Measurements from ENCODE around the gene SRSF3.

Gene SRSF3

GRCh38 chr6:36622901-36623546 is 28.9 kb downstream of the SRSF3 start:
- in situ Hi-C loops (cut with HindIII; ENCODE audit: low sequenced_read_pairs): no loop called here

- in situ Hi-C loops (cut with HindIII; ENCODE audit: low sequenced_read_pairs): no loop called here
Measured at GRCh38 chr6:36623547-36624459, 29.6 kb downstream of the SRSF3 start.

- in situ Hi-C loops (cut with HindIII; ENCODE audit: low sequenced_read_pairs): no loop called here
Measured at GRCh38 chr6:36624461-36625157, 30.4 kb downstream of the SRSF3 start.

- in situ Hi-C loops (cut with HindIII; ENCODE audit: low sequenced_read_pairs): no loop called here
Measured at GRCh38 chr6:36625158-36625919, 31.2 kb downstream of the SRSF3 start.

GRCh38 chr6:36626636-36627035 is 32.5 kb downstream of the SRSF3 start:
- in situ Hi-C loops (cut with HindIII; ENCODE audit: low sequenced_read_pairs): no loop called here

GRCh38 chr6:36627141-36627540 is 33.0 kb downstream of the SRSF3 start:
- in situ Hi-C loops (cut with HindIII; ENCODE audit: low sequenced_read_pairs): no loop called here

GRCh38 chr6:36627801-36628246 is 33.7 kb downstream of the SRSF3 start:
- in situ Hi-C loops (cut with HindIII; ENCODE audit: low sequenced_read_pairs): no loop called here

- in situ Hi-C loops (cut with HindIII; ENCODE audit: low sequenced_read_pairs): no loop called here
Measured at GRCh38 chr6:36629784-36630183, 35.6 kb downstream of the SRSF3 start.

- in situ Hi-C loops (cut with HindIII; ENCODE audit: low sequenced_read_pairs): no loop called here
Measured at GRCh38 chr6:36631326-36632011, 37.3 kb downstream of the SRSF3 start.

- in situ Hi-C loops (cut with HindIII; ENCODE audit: low sequenced_read_pairs): no loop called here
Measured at GRCh38 chr6:36633370-36633769, 39.2 kb downstream of the SRSF3 start.

GRCh38 chr6:36633915-36634314 is 39.8 kb downstream of the SRSF3 start:
- in situ Hi-C loops (cut with HindIII; ENCODE audit: low sequenced_read_pairs): no loop called here

- in situ Hi-C loops (cut with HindIII; ENCODE audit: low sequenced_read_pairs): no loop called here
Measured at GRCh38 chr6:36634317-36635108, 40.4 kb downstream of the SRSF3 start.

- in situ Hi-C loops (cut with HindIII; ENCODE audit: low sequenced_read_pairs): no loop called here
Measured at GRCh38 chr6:36636283-36636682, 42.1 kb downstream of the SRSF3 start.

GRCh38 chr6:36636687-36637418 is 42.7 kb downstream of the SRSF3 start:
- in situ Hi-C loops (cut with HindIII; ENCODE audit: low sequenced_read_pairs): no loop called here

GRCh38 chr6:36638579-36638978 is 44.4 kb downstream of the SRSF3 start:
- in situ Hi-C loops (cut with HindIII; ENCODE audit: low sequenced_read_pairs): no loop called here

- in situ Hi-C loops (cut with HindIII; ENCODE audit: low sequenced_read_pairs): no loop called here
Measured at GRCh38 chr6:36639171-36639808, 45.1 kb downstream of the SRSF3 start.

GRCh38 chr6:36641543-36641942 is 47.4 kb downstream of the SRSF3 start:
- in situ Hi-C loops (cut with HindIII; ENCODE audit: low sequenced_read_pairs): no loop called here
